ENCODE results near the gene FAM168A. TPM values are rescaled to one million over a fixed set of nuclear protein-coding genes. Genes with fewer than 3 reads are reported as not detected.

Gene FAM168A
- total and polyA plus RNA-seq, 7 donors, result 5.3 to 28.6 (median 18.1) TPM

GRCh38 chr11:73458201-73458600 is 139.7 kb downstream of the FAM168A start:
- H3K4me1 ChIP-seq, result peaks cover 10% of the 10 kb centered on the region
- H3K36me3 ChIP-seq (ENCODE audit: insufficient read depth in 1 of 2, low read depth in 1 of 2), result no peaks in the 10 kb centered on the region
- H3K9me3 ChIP-seq, result no peaks in the 10 kb centered on the region
- no peak for TF ChIP-seq CTCF (IDR thresholded peaks at IDR 0.05)
- ATAC-seq (no peak), DNase-seq (no peak)
- no peak overlapping the region for H3K4me3 ChIP-seq
- no peak overlapping the region for H3K27ac ChIP-seq
- 46 to 100% (median 98%) methylated on average over 1 of the region's 1 CpG for WGBS, 3 donors
- H3K27me3 ChIP-seq (ENCODE audit: insufficient read depth in 3 of 3, low read length in 2 of 3), result no peaks in the 10 kb centered on the region
- intact Hi-C loops (cut with DNase I), result no loop called here

GRCh38 chr11:73454987-73455386 is 142.9 kb downstream of the FAM168A start:
- peak in 1 of 4 donors; percentile 15 for ATAC-seq
- Histone ChIP-seq H3K27me3 (ENCODE audit: insufficient read depth in 3 of 3, low read length in 2 of 3) (no peaks in the 10 kb centered on the region), H3K36me3 (ENCODE audit: insufficient read depth in 1 of 2, low read depth in 1 of 2) (no peaks in the 10 kb centered on the region), H3K9me3 (no peaks in the 10 kb centered on the region), H3K4me3 (no peak overlapping the region), H3K27ac (no peak overlapping the region), H3K4me1 (no peaks in the 10 kb centered on the region)
- no peak for DNase-seq
- 90 to 97% (median 91%) methylated on average over 9 of the region's 9 CpGs for WGBS, 3 donors
- TF ChIP-seq CTCF (IDR thresholded peaks at IDR 0.05), result no peak
- intact Hi-C loops (cut with DNase I), result no loop called here

- H3K9me3 ChIP-seq, result no peaks in the 10 kb centered on the region
- H3K27ac ChIP-seq, result no peak overlapping the region
- no peaks in the 10 kb centered on the region for H3K36me3 ChIP-seq (ENCODE audit: insufficient read depth in 1 of 2, low read depth in 1 of 2)
- TF ChIP-seq CTCF (IDR thresholded peaks at IDR 0.05), result no peak
- 79 to 86% (median 83%) methylated on average over 4 of the region's 4 CpGs for WGBS, 3 donors
- intact Hi-C loops (cut with DNase I), result no loop called here
- ATAC-seq (no peak), DNase-seq (no peak)
- H3K4me1 ChIP-seq, result no peaks in the 10 kb centered on the region
- H3K4me3 ChIP-seq, result no peak overlapping the region
- H3K27me3 ChIP-seq (ENCODE audit: insufficient read depth in 3 of 3, low read length in 2 of 3), result no peaks in the 10 kb centered on the region
These were observed 144.3 kb downstream of the FAM168A start for GRCh38 chr11:73453562-73453961.

- no peaks in the 10 kb centered on the region for H3K4me1 ChIP-seq
- H3K27ac ChIP-seq, result no peak overlapping the region
- 94 to 100% (median 100%) methylated on average over 2 of the region's 2 CpGs for WGBS, 3 donors
- H3K4me3 ChIP-seq, result no peak overlapping the region
- TF ChIP-seq CTCF (IDR thresholded peaks at IDR 0.05), result no peak
- H3K27me3 ChIP-seq (ENCODE audit: insufficient read depth in 3 of 3, low read length in 2 of 3), result no peaks in the 10 kb centered on the region
- H3K9me3 ChIP-seq, result no peaks in the 10 kb centered on the region
- no peaks in the 10 kb centered on the region for H3K36me3 ChIP-seq (ENCODE audit: insufficient read depth in 1 of 2, low read depth in 1 of 2)
- intact Hi-C loops (cut with DNase I), result no loop called here
- DNase-seq (no peak), ATAC-seq (no peak)
These were observed 145.2 kb downstream of the FAM168A start for GRCh38 chr11:73452726-73453125.

- H3K4me1 ChIP-seq, result peaks cover 3% of the 10 kb centered on the region
- H3K9me3 ChIP-seq, result no peaks in the 10 kb centered on the region
- no peak overlapping the region for H3K4me3 ChIP-seq
- no peak overlapping the region for H3K27ac ChIP-seq
- DNase-seq (no peak), ATAC-seq (no peak)
- H3K27me3 ChIP-seq (ENCODE audit: insufficient read depth in 3 of 3, low read length in 2 of 3), result no peaks in the 10 kb centered on the region
- intact Hi-C loops (cut with DNase I), result no loop called here
- no peak for TF ChIP-seq CTCF (IDR thresholded peaks at IDR 0.05)
- H3K36me3 ChIP-seq (ENCODE audit: insufficient read depth in 1 of 2, low read depth in 1 of 2), result no peaks in the 10 kb centered on the region
These were observed 146.0 kb downstream of the FAM168A start for GRCh38 chr11:73451896-73452295.
